Fibroblast of pulmonary artery (primary cell): ENCODE data around the gene MATN1.

Source experiments
- DNase-seq: peaks from one replicate; pipeline ENCODE4 v3.0.0-alpha.2; 2010; ENCODE audit warnings: low read depth
- H3K4me3 ChIP-seq: replicated peaks from 2 replicates; pipeline ENCODE4 v1.5.1; 2011; ENCODE audit warnings: low read depth, mild to moderate bottlenecking, control low read depth, low read length, moderate library complexity
- CTCF ChIP-seq: IDR thresholded peaks from 2 replicates; pipeline ENCODE4 v1.5.1; 2011; ENCODE audit warnings: mild to moderate bottlenecking, control low read depth, low read length, inconsistent platforms; ENCODE audit errors: missing control alignments

Gene MATN1

GRCh38 chr1:30665216-30666010 is 58.0 kb downstream of the MATN1 start:
- no peak for TF ChIP-seq CTCF
- no peak for DNase-seq
- no peak overlapping the region for H3K4me3 ChIP-seq

- no peak overlapping the region for H3K4me3 ChIP-seq
- no peak for DNase-seq
- TF ChIP-seq CTCF, result no peak
Measured at GRCh38 chr1:30664103-30664755, 59.2 kb downstream of the MATN1 start.

- H3K4me3 ChIP-seq, result no peak overlapping the region
- DNase-seq, result no peak
- TF ChIP-seq CTCF, result no peak
Measured at GRCh38 chr1:30663596-30664091, 59.7 kb downstream of the MATN1 start.

DNA sequence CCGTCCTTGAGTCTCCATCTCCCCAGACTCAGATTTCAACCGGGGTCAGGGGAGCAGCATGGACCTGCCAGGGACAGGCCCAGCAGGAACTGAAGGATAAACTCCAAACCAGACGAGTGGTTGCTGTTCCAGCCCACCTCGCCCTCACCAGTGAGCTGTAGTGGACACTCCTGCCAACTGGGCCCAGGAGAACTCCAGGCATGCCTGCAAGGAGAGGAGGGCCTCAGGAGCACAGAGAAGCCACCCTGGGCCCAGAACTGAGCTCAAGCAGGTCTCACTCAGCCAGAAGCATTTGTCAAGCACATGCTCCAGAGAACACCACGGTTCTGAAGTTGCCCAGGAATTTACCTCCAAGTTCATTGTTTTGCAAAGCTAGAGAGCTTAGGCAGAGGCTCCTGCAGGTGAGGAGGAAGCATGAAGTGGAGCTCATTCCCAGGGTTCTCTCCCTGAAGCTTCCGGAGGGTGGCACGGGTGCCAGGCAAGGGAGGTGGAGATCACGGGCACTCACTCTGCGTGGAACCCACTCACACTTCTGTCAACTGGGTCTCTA is 61.0 kb downstream of the MATN1 start:
- no peak for TF ChIP-seq CTCF
- DNase-seq, result no peak
- H3K4me3 ChIP-seq, result no peak overlapping the region

GRCh38 chr1:30661311-30661710 is 62.1 kb downstream of the MATN1 start:
- no peak for DNase-seq
- TF ChIP-seq CTCF, result no peak
- H3K4me3 ChIP-seq, result no peak overlapping the region
